T-helper 1 cell (primary cell): Measurements from ENCODE around the gene SLC6A18.

ENCODE experiments used
- DNase-seq, 5 donors: peaks; one replicate each; pipeline ENCODE4 v3.0.0-alpha.2; 2012 to 2020

SLC6A18 gene

GRCh38 chr5:1216918-1217295 lies 8.3 kb upstream of the SLC6A18 start:
- no peak for DNase-seq

GRCh38 chr5:1217596-1218206 lies 7.5 kb upstream of the SLC6A18 start:
- DNase-seq: no peak

GRCh38 chr5:1218351-1219080 lies 6.7 kb upstream of the SLC6A18 start:
- no peak for DNase-seq

GRCh38 chr5:1219098-1219767 lies 5.9 kb upstream of the SLC6A18 start:
- no peak for DNase-seq

GRCh38 chr5:1219768-1220100 lies 5.4 kb upstream of the SLC6A18 start:
- no peak for DNase-seq

- no peak for DNase-seq
Observed at GRCh38 chr5:1220351-1220750, 4.8 kb upstream of the SLC6A18 start.

- DNase-seq: no peak
Observed at GRCh38 chr5:1220831-1221230, 4.3 kb upstream of the SLC6A18 start.

GRCh38 chr5:1221721-1222120 lies 3.5 kb upstream of the SLC6A18 start:
- no peak for DNase-seq

GRCh38 chr5:1222147-1222546 lies 3.0 kb upstream of the SLC6A18 start:
- DNase-seq: no peak

- DNase-seq: no peak
Observed at GRCh38 chr5:1222621-1223277, 2.4 kb upstream of the SLC6A18 start.

- DNase-seq: no peak
Observed at GRCh38 chr5:1223278-1223670, 1.9 kb upstream of the SLC6A18 start.

GRCh38 chr5:1224631-1225030 lies 550 bp upstream of the SLC6A18 start:
- DNase-seq: no peak

- no peak for DNase-seq
Observed at GRCh38 chr5:1226231-1226630, 1.1 kb downstream of the SLC6A18 start.

- no peak for DNase-seq
Observed at GRCh38 chr5:1226839-1227581, 1.8 kb downstream of the SLC6A18 start.

- no peak for DNase-seq
Observed at GRCh38 chr5:1227667-1228066, 2.5 kb downstream of the SLC6A18 start.

- no peak for DNase-seq
Observed at GRCh38 chr5:1228120-1228519, 2.9 kb downstream of the SLC6A18 start.

GRCh38 chr5:1229023-1229422 lies 3.8 kb downstream of the SLC6A18 start:
- DNase-seq: peak in 1 of 5 donors; percentile 26

GRCh38 chr5:1229822-1230221 lies 4.6 kb downstream of the SLC6A18 start:
- DNase-seq: no peak

- no peak for DNase-seq
Observed at GRCh38 chr5:1230551-1230950, 5.4 kb downstream of the SLC6A18 start.

- no peak for DNase-seq
Observed at GRCh38 chr5:1231354-1231905, 6.2 kb downstream of the SLC6A18 start.

- no peak for DNase-seq
Observed at GRCh38 chr5:1232780-1233179, 7.6 kb downstream of the SLC6A18 start.

GRCh38 chr5:1235379-1235778 lies 10.2 kb downstream of the SLC6A18 start:
- DNase-seq: no peak

- DNase-seq: no peak
Observed at GRCh38 chr5:1235838-1236237, 10.7 kb downstream of the SLC6A18 start.
